HK-2 (cell line): ENCODE results near the gene VMAC.
A peak's percentile ranks its signal among the peaks of the same experiment; 100 is the strongest.

Experiments
- DNase-seq: peaks from one replicate; pipeline ENCODE4 v3.0.0-alpha.2; 2018; ENCODE audit not compliant: unreplicated experiment

The VMAC gene

GRCh38 chr19:5905114-5905778 lies 574 bp downstream of the VMAC start:
- DNase-seq: no peak

- DNase-seq: no peak
Observed at GRCh38 chr19:5907241-5907640, 2.6 kb downstream of the VMAC start.

GRCh38 chr19:5908773-5909442 lies 4.2 kb downstream of the VMAC start:
- DNase-seq: no peak

- DNase-seq: no peak
Observed at GRCh38 chr19:5910638-5910907, 5.9 kb downstream of the VMAC start.

- no peak for DNase-seq
Observed at GRCh38 chr19:5911366-5911765, 6.7 kb downstream of the VMAC start.

- peak; percentile 76 for DNase-seq
Observed at GRCh38 chr19:5913739-5914357, 9.2 kb downstream of the VMAC start, which contains the start of gene CAPS. CAPS (plus strand) TSS chr19:5914254; CDS start chr19:5914407, 153 bp downstream.

GRCh38 chr19:5914358-5914774 lies 9.7 kb downstream of the VMAC start:
- DNase-seq: no peak

GRCh38 chr19:5914946-5915781 lies 10.5 kb downstream of the VMAC start:
- no peak for DNase-seq

- DNase-seq: no peak
Observed at GRCh38 chr19:5915782-5916165, 11.1 kb downstream of the VMAC start.

GRCh38 chr19:5916181-5916708 lies 11.6 kb downstream of the VMAC start:
- no peak for DNase-seq

- no peak for DNase-seq
Observed at GRCh38 chr19:5917431-5918107, 12.9 kb downstream of the VMAC start.

- DNase-seq: no peak
Observed at GRCh38 chr19:5918463-5919079, 13.9 kb downstream of the VMAC start.

- DNase-seq: no peak
Observed at GRCh38 chr19:5921516-5922160, 17.0 kb downstream of the VMAC start.

- no peak for DNase-seq
Observed at GRCh38 chr19:5922161-5922545, 17.5 kb downstream of the VMAC start.

GRCh38 chr19:5923356-5923755 lies 18.7 kb downstream of the VMAC start:
- DNase-seq: no peak

- no peak for DNase-seq
Observed at GRCh38 chr19:5925830-5926427, 21.3 kb downstream of the VMAC start.

- no peak for DNase-seq
Observed at GRCh38 chr19:5926641-5927440, 22.2 kb downstream of the VMAC start.

GRCh38 chr19:5927441-5927821 lies 22.8 kb downstream of the VMAC start:
- no peak for DNase-seq

GRCh38 chr19:5929179-5929578 lies 24.5 kb downstream of the VMAC start:
- DNase-seq: no peak
